ENCODE data around the gene RGMA.

RGMA gene

DNA sequence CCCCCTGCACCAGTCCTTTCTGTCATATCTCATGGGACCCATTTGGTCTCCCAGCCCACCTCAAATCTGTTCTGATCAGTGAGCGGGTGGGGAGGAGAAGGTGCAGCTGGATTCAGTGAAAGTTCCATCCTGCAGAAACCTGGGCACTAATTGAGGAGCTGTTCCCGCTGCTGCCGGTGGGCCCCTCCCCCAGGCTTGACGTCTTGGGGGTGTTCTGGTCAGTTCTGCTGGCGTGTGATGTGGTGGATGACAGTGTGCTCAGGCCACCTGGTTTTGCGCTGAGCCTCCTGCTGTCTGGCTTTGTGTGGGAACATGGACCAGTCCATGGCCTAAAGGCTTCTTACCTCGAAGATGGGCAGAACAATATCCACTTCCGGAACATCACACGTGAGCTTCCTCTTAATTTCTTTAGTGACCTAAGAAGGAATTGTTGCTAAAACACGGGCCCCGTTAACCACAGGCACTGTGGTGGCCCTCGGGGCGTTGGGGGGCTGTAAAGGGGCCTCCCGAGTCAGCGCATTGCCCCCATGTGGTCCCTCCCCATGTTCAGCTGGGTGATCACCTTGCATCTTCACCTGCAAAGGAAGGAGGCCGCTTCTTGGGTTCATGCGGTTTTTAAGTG lies 59.7 kb downstream of the RGMA start:
- no peak overlapping the region for H2BK5ac ChIP-seq (ENCODE audit: low read depth, low read length, poor library complexity)
- DNase-seq = peak in 1 of 2 donors; percentile 21
- no peak overlapping the region for H3K4me2 ChIP-seq (ENCODE audit: low read length)
- no peak overlapping the region for H4K12ac ChIP-seq (ENCODE audit: low read depth, low read length)
- H2AK5ac ChIP-seq (ENCODE audit: low read length) = no peak overlapping the region
- no peaks in the 10 kb centered on the region for H3K79me2 ChIP-seq (ENCODE audit: control insufficient read depth, insufficient read depth, low read length, poor library complexity)
- no peak overlapping the region for H3K14ac ChIP-seq (ENCODE audit: low read length)
- H3K4ac ChIP-seq (ENCODE audit: low read depth, low read length) = no peak overlapping the region
- no peak overlapping the region for H3K9ac ChIP-seq (ENCODE audit: low read length)
- H2AFZ ChIP-seq (ENCODE audit: insufficient read depth, low read length, poor library complexity) = no peak overlapping the region
- no peaks in the 10 kb centered on the region for H3K9me3 ChIP-seq (ENCODE audit: insufficient read depth, low read depth, low read length)
- H3K27ac ChIP-seq (ENCODE audit: low read depth, low read length) = no peak overlapping the region
- no peak overlapping the region for H3K23ac ChIP-seq (ENCODE audit: low read length)
- no CpG with 5 or more reads among the region's 17 CpGs for WGBS (ENCODE audit: extremely low coverage, insufficient coverage, insufficient read length)
- no peak overlapping the region for H2BK120ac ChIP-seq (ENCODE audit: insufficient read depth, low read length, poor library complexity)
- H3K4me1 ChIP-seq (ENCODE audit: control insufficient read depth in 1 of 2, insufficient read depth in 2 of 2, low read length in 2 of 2) = no peaks in the 10 kb centered on the region
- peaks cover 31 to 41% of the 10 kb centered on the region in 2 experiments for H3K36me3 ChIP-seq (ENCODE audit: control insufficient read depth in 1 of 2, insufficient read depth in 2 of 2, low read length in 2 of 2)
- no peaks in the 10 kb centered on the region for H3K79me1 ChIP-seq (ENCODE audit: low read length)
- H3K18ac ChIP-seq (ENCODE audit: low read length) = no peak overlapping the region
- H2BK12ac ChIP-seq (ENCODE audit: low read length) = no peak overlapping the region
- no peak overlapping the region for H3K4me3 ChIP-seq (ENCODE audit: low read depth, low read length)
- H4K91ac ChIP-seq (ENCODE audit: low read depth, low read length) = no peak overlapping the region
- H4K8ac ChIP-seq (ENCODE audit: low read depth, low read length) = no peak overlapping the region
- no peaks in the 10 kb centered on the region for H3K27me3 ChIP-seq (ENCODE audit: insufficient read depth, low read length)

DNA sequence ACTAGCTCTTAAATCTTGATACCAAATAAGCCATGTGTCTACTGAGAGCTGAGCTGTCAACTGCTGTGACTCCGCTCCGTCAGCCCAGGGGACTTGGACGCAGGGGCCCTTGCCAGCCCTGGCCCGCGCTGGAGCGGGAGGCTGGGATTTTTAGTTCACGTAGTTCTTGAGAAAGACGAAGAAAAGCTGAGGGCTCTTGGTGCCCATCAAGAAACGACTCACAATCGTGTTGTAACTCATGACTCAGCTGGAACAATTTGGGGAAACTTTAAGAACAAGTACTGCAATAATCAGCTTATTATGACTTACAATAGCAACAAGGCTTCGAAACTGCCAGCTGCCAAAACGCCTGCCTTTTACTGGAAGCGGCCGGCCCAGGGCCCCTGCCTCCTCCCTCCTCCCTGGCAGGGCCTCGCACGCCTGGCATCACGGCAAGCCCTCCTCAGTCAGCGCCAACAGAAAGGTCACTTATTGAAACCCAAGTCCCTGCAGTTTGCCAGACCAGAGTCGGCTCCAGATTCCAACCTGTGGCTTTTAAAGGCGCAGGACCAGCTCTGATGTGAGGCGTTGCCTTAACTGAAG lies 60.3 kb downstream of the RGMA start:
- H2BK120ac ChIP-seq (ENCODE audit: insufficient read depth, low read length, poor library complexity) = no peak overlapping the region
- peak overlapping the region; percentile 13 for H4K12ac ChIP-seq (ENCODE audit: low read depth, low read length)
- no peaks in the 10 kb centered on the region for H3K9me3 ChIP-seq (ENCODE audit: insufficient read depth, low read depth, low read length)
- no peaks in the 10 kb centered on the region for H3K79me1 ChIP-seq (ENCODE audit: low read length)
- no peak overlapping the region for H3K27ac ChIP-seq (ENCODE audit: low read depth, low read length)
- no peak overlapping the region for H3K9ac ChIP-seq (ENCODE audit: low read length)
- no peak overlapping the region for H4K8ac ChIP-seq (ENCODE audit: low read depth, low read length)
- no peaks in the 10 kb centered on the region for H3K79me2 ChIP-seq (ENCODE audit: control insufficient read depth, insufficient read depth, low read length, poor library complexity)
- no peak overlapping the region for H3K4me3 ChIP-seq (ENCODE audit: low read depth, low read length)
- no peak overlapping the region for H3K4ac ChIP-seq (ENCODE audit: low read depth, low read length)
- H2BK12ac ChIP-seq (ENCODE audit: low read length) = no peak overlapping the region
- no CpG with 5 or more reads among the region's 21 CpGs for WGBS (ENCODE audit: extremely low coverage, insufficient coverage, insufficient read length)
- H2BK5ac ChIP-seq (ENCODE audit: low read depth, low read length, poor library complexity) = no peak overlapping the region
- no peak overlapping the region for H2AK5ac ChIP-seq (ENCODE audit: low read length)
- H3K27me3 ChIP-seq (ENCODE audit: insufficient read depth, low read length) = no peaks in the 10 kb centered on the region
- no peak overlapping the region for H4K91ac ChIP-seq (ENCODE audit: low read depth, low read length)
- H3K4me1 ChIP-seq (ENCODE audit: control insufficient read depth in 1 of 2, insufficient read depth in 2 of 2, low read length in 2 of 2) = no peaks in the 10 kb centered on the region
- no peak overlapping the region for H3K18ac ChIP-seq (ENCODE audit: low read length)
- H3K4me2 ChIP-seq (ENCODE audit: low read length) = no peak overlapping the region
- H3K14ac ChIP-seq (ENCODE audit: low read length) = no peak overlapping the region
- H3K36me3 ChIP-seq (ENCODE audit: control insufficient read depth in 1 of 2, insufficient read depth in 2 of 2, low read length in 2 of 2) = peaks cover 33 to 43% of the 10 kb centered on the region in 2 experiments
- peak; percentile 55 to 70 for DNase-seq
- no peak overlapping the region for H3K23ac ChIP-seq (ENCODE audit: low read length)
- H2AFZ ChIP-seq (ENCODE audit: insufficient read depth, low read length, poor library complexity) = no peak overlapping the region

DNA sequence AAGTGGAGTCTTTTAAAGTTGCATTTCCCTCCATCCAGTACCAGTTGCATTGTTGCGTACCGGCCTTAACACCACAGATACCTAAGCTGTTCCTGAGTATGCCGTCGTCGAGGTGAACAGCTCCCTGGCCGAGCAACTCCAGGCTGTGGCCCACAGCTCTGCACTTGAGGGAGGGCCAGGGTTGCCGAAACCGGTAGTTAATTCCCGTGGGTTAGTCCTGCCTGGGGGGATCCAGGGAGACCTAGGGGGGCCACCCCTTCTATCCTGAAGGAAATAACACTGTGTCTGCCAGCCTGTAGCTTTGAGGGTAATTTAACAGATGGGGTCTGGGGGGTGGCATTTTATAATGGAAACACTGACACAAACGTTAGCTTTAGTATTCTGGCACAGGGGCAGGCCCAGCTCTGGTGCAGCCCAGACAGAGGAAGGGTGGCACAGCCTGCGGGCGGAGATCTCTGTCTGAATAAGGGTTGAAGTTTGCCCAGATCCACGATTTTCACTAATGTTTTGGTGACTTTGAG lies 60.8 kb downstream of the RGMA start:
- no peak overlapping the region for H4K12ac ChIP-seq (ENCODE audit: low read depth, low read length)
- H3K79me2 ChIP-seq (ENCODE audit: control insufficient read depth, insufficient read depth, low read length, poor library complexity) = no peaks in the 10 kb centered on the region
- no peak for DNase-seq
- H3K36me3 ChIP-seq (ENCODE audit: control insufficient read depth in 1 of 2, insufficient read depth in 2 of 2, low read length in 2 of 2) = peaks cover 33 to 43% of the 10 kb centered on the region in 2 experiments
- no peak overlapping the region for H3K4me3 ChIP-seq (ENCODE audit: low read depth, low read length)
- no peak overlapping the region for H4K8ac ChIP-seq (ENCODE audit: low read depth, low read length)
- WGBS (ENCODE audit: extremely low coverage, insufficient coverage, insufficient read length) = no CpG with 5 or more reads among the region's 13 CpGs
- H3K27ac ChIP-seq (ENCODE audit: low read depth, low read length) = no peak overlapping the region
- no peak overlapping the region for H2BK12ac ChIP-seq (ENCODE audit: low read length)
- no peaks in the 10 kb centered on the region for H3K4me1 ChIP-seq (ENCODE audit: control insufficient read depth in 1 of 2, insufficient read depth in 2 of 2, low read length in 2 of 2)
- H3K27me3 ChIP-seq (ENCODE audit: insufficient read depth, low read length) = no peaks in the 10 kb centered on the region
- H3K14ac ChIP-seq (ENCODE audit: low read length) = no peak overlapping the region
- H3K79me1 ChIP-seq (ENCODE audit: low read length) = no peaks in the 10 kb centered on the region
- no peak overlapping the region for H3K18ac ChIP-seq (ENCODE audit: low read length)
- H3K9ac ChIP-seq (ENCODE audit: low read length) = no peak overlapping the region
- H2AK5ac ChIP-seq (ENCODE audit: low read length) = no peak overlapping the region
- H2AFZ ChIP-seq (ENCODE audit: insufficient read depth, low read length, poor library complexity) = no peak overlapping the region
- H3K4me2 ChIP-seq (ENCODE audit: low read length) = no peak overlapping the region
- no peak overlapping the region for H2BK5ac ChIP-seq (ENCODE audit: low read depth, low read length, poor library complexity)
- no peak overlapping the region for H3K4ac ChIP-seq (ENCODE audit: low read depth, low read length)
- H3K23ac ChIP-seq (ENCODE audit: low read length) = no peak overlapping the region
- H3K9me3 ChIP-seq (ENCODE audit: insufficient read depth, low read depth, low read length) = no peaks in the 10 kb centered on the region
- H2BK120ac ChIP-seq (ENCODE audit: insufficient read depth, low read length, poor library complexity) = no peak overlapping the region
- H4K91ac ChIP-seq (ENCODE audit: low read depth, low read length) = no peak overlapping the region

DNA sequence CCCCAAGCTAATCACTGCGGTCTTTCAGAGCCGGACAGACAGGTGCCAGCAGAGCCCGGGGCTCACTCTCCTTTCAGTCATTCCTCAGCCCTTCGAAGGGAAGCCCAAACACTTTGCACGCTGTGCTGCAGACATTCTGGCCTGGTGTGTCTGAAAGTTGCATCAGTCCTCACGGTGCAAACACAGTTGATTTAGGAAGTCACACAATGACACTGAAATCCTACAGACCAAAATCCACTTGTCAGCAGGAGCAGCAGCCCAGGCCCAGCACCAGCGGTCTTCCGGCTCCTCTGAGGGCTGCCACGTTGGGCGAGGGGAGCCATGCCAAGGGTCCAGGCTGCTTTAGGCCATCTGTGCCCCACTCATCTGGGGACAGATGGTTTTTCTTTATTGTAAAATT lies 61.6 kb downstream of the RGMA start:
- Histone ChIP-seq H3K18ac (ENCODE audit: low read length) (no peak overlapping the region), H3K9ac (ENCODE audit: low read length) (no peak overlapping the region), H3K36me3 (ENCODE audit: control insufficient read depth in 1 of 2, insufficient read depth in 2 of 2, low read length in 2 of 2) (peaks cover 35 to 47% of the 10 kb centered on the region in 2 experiments), H3K4ac (ENCODE audit: low read depth, low read length) (no peak overlapping the region), H4K12ac (ENCODE audit: low read depth, low read length) (no peak overlapping the region), H4K8ac (ENCODE audit: low read depth, low read length) (no peak overlapping the region), H2BK12ac (ENCODE audit: low read length) (no peak overlapping the region), H2AK5ac (ENCODE audit: low read length) (no peak overlapping the region), H4K91ac (ENCODE audit: low read depth, low read length) (no peak overlapping the region), H3K14ac (ENCODE audit: low read length) (no peak overlapping the region), H2AFZ (ENCODE audit: insufficient read depth, low read length, poor library complexity) (no peak overlapping the region), H2BK5ac (ENCODE audit: low read depth, low read length, poor library complexity) (no peak overlapping the region), H3K27ac (ENCODE audit: low read depth, low read length) (no peak overlapping the region), H3K4me1 (ENCODE audit: control insufficient read depth in 1 of 2, insufficient read depth in 2 of 2, low read length in 2 of 2) (no peaks in the 10 kb centered on the region), H3K4me2 (ENCODE audit: low read length) (no peak overlapping the region), H3K9me3 (ENCODE audit: insufficient read depth, low read depth, low read length) (no peaks in the 10 kb centered on the region), H3K27me3 (ENCODE audit: insufficient read depth, low read length) (no peaks in the 10 kb centered on the region), H3K23ac (ENCODE audit: low read length) (no peak overlapping the region), H3K79me2 (ENCODE audit: control insufficient read depth, insufficient read depth, low read length, poor library complexity) (no peaks in the 10 kb centered on the region), H3K4me3 (ENCODE audit: low read depth, low read length) (no peak overlapping the region), H3K79me1 (ENCODE audit: low read length) (no peaks in the 10 kb centered on the region), H2BK120ac (ENCODE audit: insufficient read depth, low read length, poor library complexity) (no peak overlapping the region)
- DNase-seq = peak in 1 of 2 donors; percentile 4
- WGBS (ENCODE audit: extremely low coverage, insufficient coverage, insufficient read length) = no CpG with 5 or more reads among the region's 10 CpGs
